SK-N-MC (cell line): ENCODE results near the gene P3H4.

Experiments used
- DNase-seq: peaks from one replicate; pipeline ENCODE4 v3.0.0-alpha.2; 2011; ENCODE audit warnings: low read depth, low spot score
- H3K27ac ChIP-seq: fragments of 200-600 bp; sonication (generic); 2 replicates; pipeline ENCODE4 v1.5.1; 2016; ENCODE audit warnings: mixed run types
- H3K36me3 ChIP-seq: fragments of 200-600 bp; sonication (generic); 2 replicates; pipeline ENCODE4 v1.6.1; 2017; ENCODE audit warnings: antibody characterized with exemption, low read length, mixed read lengths; ENCODE audit not compliant: insufficient read depth
- H3K4me3 ChIP-seq: fragments of 200-600 bp; sonication (generic); 2 replicates; pipeline ENCODE4 v1.5.1; 2016
- H3K9ac ChIP-seq: fragments of 200-600 bp; sonication (generic); 2 replicates; pipeline ENCODE4 v1.8.0; 2017; ENCODE audit warnings: mixed run types, mixed read lengths; ENCODE audit not compliant: insufficient read length
- H3K9me3 ChIP-seq: fragments of 200-600 bp; sonication (generic); 2 replicates; pipeline ENCODE4 v1.6.1; 2017; ENCODE audit warnings: low read depth, mild to moderate bottlenecking, antibody characterized with exemption, low read length, moderate library complexity, mixed read lengths
- EZH2 ChIP-seq: fragments of 200-600 bp; sonication (generic); IDR thresholded peaks from one replicate; pipeline ENCODE4 v1.6.1; 2017; ENCODE audit warnings: antibody characterized with exemption
- FOXP2 ChIP-seq: optimal IDR thresholded peaks from 2 replicates; pipeline ENCODE3; 2011; ENCODE audit warnings: mild to moderate bottlenecking, moderate library complexity; ENCODE audit not compliant: insufficient read depth; ENCODE audit errors: extremely low read length, control extremely low read depth
- POLR2AphosphoS5 ChIP-seq: IDR thresholded peaks from 2 replicates; pipeline ENCODE4 v1.6.1; 2012; ENCODE audit warnings: mild to moderate bottlenecking, low read depth, low read length, borderline replicate concordance

P3H4 gene

DNA sequence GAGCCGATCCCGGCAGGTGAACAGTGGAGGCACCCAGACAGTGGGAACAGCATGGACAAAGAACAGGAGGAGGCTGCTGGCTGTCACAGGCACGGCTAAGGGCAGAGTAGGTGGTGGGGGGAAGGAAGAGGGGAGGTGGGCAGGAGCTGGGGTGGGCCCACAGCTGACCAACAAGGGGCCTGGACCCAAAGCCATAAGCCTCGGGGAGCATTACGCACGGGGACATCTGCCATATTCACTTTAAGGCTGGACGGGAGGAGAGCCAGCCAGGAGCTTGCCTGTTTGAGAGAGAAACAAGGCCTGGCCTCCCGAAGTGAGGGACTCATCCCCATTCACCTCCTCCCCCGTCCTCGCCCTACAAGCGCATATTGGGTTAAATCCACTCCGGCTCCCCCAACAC, 57.7 kb downstream of the P3H4 start:
- Histone ChIP-seq H3K9ac (no peak overlapping the region), H3K4me3 (no peak overlapping the region), H3K27ac (no peak overlapping the region), H3K9me3 (no peaks in the 10 kb centered on the region), H3K36me3 (peaks cover 28% of the 10 kb centered on the region)
- no peak for DNase-seq
- TF ChIP-seq FOXP2, result no peak
- TF ChIP-seq EZH2, result no peak
- TF ChIP-seq POLR2AphosphoS5, result no peak
